ENCODE results near the gene TRIM5. TPM values are rescaled to one million over a fixed set of nuclear protein-coding genes. Genes with fewer than 3 reads are reported as not detected.
A peak's percentile ranks its signal among the peaks of the same experiment; 100 is the strongest.

TRIM5 gene
- total and polyA plus RNA-seq, 10 of the 15 experiments (the other 5 are each of a cell fraction or from before 2014, with no cell fraction given) = 20.0 to 59.7 (median 31.8) TPM

GRCh38 chr11:5712507-5712906 is 27.6 kb upstream of the TRIM5 start (continued):
- no peak for TF ChIP-seq TCF12 (IDR thresholded peaks at IDR 0.05; ENCODE audit: low read depth, low read length)
- TF ChIP-seq SKIL (IDR thresholded peaks at IDR 0.05; ENCODE audit: low read depth, poor library complexity, severe bottlenecking) = no peak
- TF ChIP-seq STAT3 (IDR thresholded peaks at IDR 0.05; ENCODE audit: low read depth, low read length) = no peak
- TF ChIP-seq POLR2AphosphoS5 (IDR thresholded peaks at IDR 0.05; ENCODE audit: low read length) = 0 out of 2 replicates have a peak, but pooled peaks have one; percentile 9
- TF ChIP-seq SP1 (IDR thresholded peaks at IDR 0.05; ENCODE audit: low read depth, low read length) = no peak

GRCh38 chr11:5705688-5706087 is 20.8 kb upstream of the TRIM5 start:
- ChIA-PET SMC1A (ENCODE audit: uncharacterized antibody, unreplicated experiment) (interaction anchor here (1.0 to 7.3 kb wide), 4 partner anchors 8 to 27 kb away, joined by 3 to 96 read pairs (median 11); partner anchors contain the start of genes TRIM22 and TRIM5), POLR2A (interaction anchor here (1.0 to 1.7 kb wide), 2 partner anchors 12 to 21 kb away, joined by 4 to 11 read pairs; partner anchors contain the start of gene TRIM5), RAD21 (ENCODE audit: unreplicated experiment) (interaction anchor here (0.8 to 1.0 kb wide), 3 partner anchors 17 to 185 kb away, joined by 3 read pairs; partner anchors contain the start of gene TRIM5), CTCF (interaction anchor here (1.3 to 1.9 kb wide), 3 partner anchors 15 to 100 kb away, joined by 3 to 11 read pairs (median 4); partner anchors contain the start of gene TRIM5)
- Histone ChIP-seq H3K79me2 (ENCODE audit: control insufficient read depth, insufficient read depth, low read length) (peaks cover 25% of the 10 kb centered on the region), H3K27me3 (replicated peaks in 1 of 2; ENCODE audit: control insufficient read depth in 2 of 2, insufficient read depth in 2 of 2, low read length in 1 of 2) (no peaks in the 10 kb centered on the region), H3K9ac (ENCODE audit: control insufficient read depth, insufficient read depth, low read length) (no peak overlapping the region), H3K27ac (ENCODE audit: control insufficient read depth, insufficient read depth) (no peak overlapping the region), H2AFZ (ENCODE audit: control insufficient read depth, low read depth, low read length) (no peak overlapping the region), H3K36me3 (ENCODE audit: control insufficient read depth in 2 of 2, insufficient read depth in 2 of 2, low read length in 1 of 2) (peaks cover 2 to 58% of the 10 kb centered on the region in 2 experiments), H3K4me1 (ENCODE audit: control insufficient read depth, insufficient read depth, low read length) (peaks cover 3% of the 10 kb centered on the region; the same call in 1 of the 2 replicates), H3K9me3 (replicated peaks; ENCODE audit: control insufficient read depth, insufficient read depth, low read length) (peaks cover 7% of the 10 kb centered on the region), H3K4me2 (ENCODE audit: control insufficient read depth, insufficient read depth) (no peak overlapping the region), H4K20me1 (ENCODE audit: control insufficient read depth, insufficient read depth) (no peaks in the 10 kb centered on the region), H3K4me3 (no peak overlapping the region)
- 99% methylated on average over 4 of the region's 4 CpGs for WGBS (ENCODE audit: insufficient coverage, insufficient replicate concordance, low lambda C conversion rate, missing lambda C conversion rate)
- FAIRE-seq (no peak), ATAC-seq (no peak), DNase-seq (ENCODE audit: low read depth, low spot score) (no peak)
- intact Hi-C loops (cut with micrococcal nuclease; ENCODE audit: unreplicated experiment) = no loop called here
- BruUV-seq (replicated peaks) = TSS peak; percentile 2
- in situ Hi-C loops (cut with MboI) = loop anchor here (10.0 kb wide), 1 partner anchor 1029 kb away; no protein-coding TSS in a partner anchor
- TF ChIP-seq HDAC2 (IDR thresholded peaks at IDR 0.05) = no peak
- TF ChIP-seq RAD21 (IDR thresholded peaks at IDR 0.05; ENCODE audit: insufficient read depth, low read depth, low read length) = no peak
- no peak for TF ChIP-seq NBN (IDR thresholded peaks at IDR 0.05)
- no peak for TF ChIP-seq NR2F1 (conservative IDR thresholded peaks at IDR 0.05)
- no peak for TF ChIP-seq CHD4 (IDR thresholded peaks at IDR 0.05)
- TF ChIP-seq SIX5 (IDR thresholded peaks at IDR 0.05; ENCODE audit: low read depth, low read length, severe bottlenecking) = no peak
- TF ChIP-seq ATF2 (IDR thresholded peaks at IDR 0.05; ENCODE audit: low read length) = no peak
- no peak for TF ChIP-seq CTCF (IDR thresholded peaks at IDR 0.05 in 2 of 3, conservative IDR thresholded peaks at IDR 0.05 in 1 of 3; ENCODE audit: control insufficient read depth in 2 of 3, extremely low read depth in 1 of 3, insufficient read depth in 1 of 3, low read depth in 3 of 3, low read length in 3 of 3)
- no peak for TF ChIP-seq REST (IDR thresholded peaks at IDR 0.05; ENCODE audit: low read depth, low read length)
- no peak for TF ChIP-seq KLF5 (IDR thresholded peaks at IDR 0.05; ENCODE audit: partially characterized antibody)
